ENCODE measurements around the gene ROBO4.

GRCh38 chr11:124922831-124923230, 25.2 kb upstream of the ROBO4 start:
- TF ChIP-seq ZNF274 (IDR thresholded peaks at IDR 0.05; ENCODE audit: low read depth, low read length) (no peak), YY1 (IDR thresholded peaks at IDR 0.05; ENCODE audit: insufficient read depth, insufficient read length) (no peak)
